PC-3 (cell line): ENCODE results near the gene BRAT1.

Experiments used
- EZH2phosphoT487 ChIP-seq: fragments of 300-600 bp; sonication (generic); IDR thresholded peaks from 2 replicates; pipeline ENCODE4 v1.6.1; 2018; ENCODE audit warnings: mild to moderate bottlenecking, antibody characterized with exemption, low read length, borderline replicate concordance
- TF ChIP-seq, protein P1 (sequence below): fragments of 300-600 bp; sonication (generic); conservative IDR thresholded peaks from 2 replicates; pipeline ENCODE4 v1.5.1; 2017; ENCODE audit warnings: antibody characterized with exemption, low read depth, mild to moderate bottlenecking, low read length

DNA sequence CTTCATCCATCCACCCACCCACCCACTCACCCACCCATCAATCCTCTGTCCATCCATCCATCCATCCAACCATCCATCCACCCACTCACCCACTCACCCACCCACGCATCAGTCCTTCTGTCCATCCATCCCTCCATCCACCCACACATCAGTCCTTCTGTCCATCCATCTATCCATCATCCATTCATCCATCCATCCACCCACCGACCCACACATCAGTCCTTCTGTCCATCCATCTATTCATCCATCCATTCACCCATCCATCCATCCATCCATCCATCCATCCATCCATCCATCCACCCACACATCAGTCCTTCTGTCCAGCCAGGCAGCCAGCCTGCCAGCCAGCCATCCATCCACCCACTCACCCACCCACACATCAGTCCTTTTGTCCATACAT, 63.3 kb downstream of the BRAT1 start:
- TF ChIP-seq, protein P1, sequence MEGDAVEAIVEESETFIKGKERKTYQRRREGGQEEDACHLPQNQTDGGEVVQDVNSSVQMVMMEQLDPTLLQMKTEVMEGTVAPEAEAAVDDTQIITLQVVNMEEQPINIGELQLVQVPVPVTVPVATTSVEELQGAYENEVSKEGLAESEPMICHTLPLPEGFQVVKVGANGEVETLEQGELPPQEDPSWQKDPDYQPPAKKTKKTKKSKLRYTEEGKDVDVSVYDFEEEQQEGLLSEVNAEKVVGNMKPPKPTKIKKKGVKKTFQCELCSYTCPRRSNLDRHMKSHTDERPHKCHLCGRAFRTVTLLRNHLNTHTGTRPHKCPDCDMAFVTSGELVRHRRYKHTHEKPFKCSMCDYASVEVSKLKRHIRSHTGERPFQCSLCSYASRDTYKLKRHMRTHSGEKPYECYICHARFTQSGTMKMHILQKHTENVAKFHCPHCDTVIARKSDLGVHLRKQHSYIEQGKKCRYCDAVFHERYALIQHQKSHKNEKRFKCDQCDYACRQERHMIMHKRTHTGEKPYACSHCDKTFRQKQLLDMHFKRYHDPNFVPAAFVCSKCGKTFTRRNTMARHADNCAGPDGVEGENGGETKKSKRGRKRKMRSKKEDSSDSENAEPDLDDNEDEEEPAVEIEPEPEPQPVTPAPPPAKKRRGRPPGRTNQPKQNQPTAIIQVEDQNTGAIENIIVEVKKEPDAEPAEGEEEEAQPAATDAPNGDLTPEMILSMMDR = no peak
- no peak for TF ChIP-seq EZH2phosphoT487
